ENCODE data around the gene TACR2. TPM values are rescaled to one million over a fixed set of nuclear protein-coding genes. Genes with fewer than 3 reads are reported as not detected.
A peak's percentile ranks its signal among the peaks of the same experiment; 100 is the strongest.

Gene TACR2
- total RNA-seq, 1 donor from 2014 or later = not detected

DNA sequence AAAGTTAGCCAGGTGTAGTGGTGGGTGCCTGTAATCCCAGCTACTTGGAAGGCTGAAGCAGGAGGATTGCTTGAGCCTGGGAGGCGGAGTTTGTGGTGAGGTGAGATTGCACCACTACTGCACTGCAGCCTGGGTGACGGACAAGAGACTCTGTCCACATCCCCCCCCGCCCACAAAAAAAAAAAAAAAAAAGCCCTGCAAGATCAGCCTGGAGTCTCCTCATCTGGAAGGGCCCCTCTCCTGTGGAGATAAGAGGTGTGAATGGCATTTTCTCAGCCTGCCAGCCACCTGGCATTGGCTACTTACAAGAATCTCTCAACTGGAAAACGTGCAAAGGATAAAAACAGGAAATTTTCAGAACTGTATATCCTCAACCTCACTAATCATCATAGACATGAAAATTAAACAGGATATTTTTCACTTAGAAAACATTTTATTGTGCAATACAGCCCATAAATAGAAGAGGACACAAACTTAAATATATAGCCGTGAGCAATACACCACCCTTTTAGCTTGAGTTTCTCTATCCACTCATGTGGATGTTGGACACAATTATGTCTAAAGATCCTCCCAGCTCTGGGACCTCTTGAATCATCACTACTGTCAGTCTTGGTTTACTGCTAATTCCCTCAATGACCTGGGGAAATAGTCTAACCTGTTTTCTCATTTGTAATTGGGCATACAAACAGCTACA lies 23.2 kb upstream of the TACR2 start:
- Mint-ChIP-seq H3K9me3 (ENCODE audit: unreplicated experiment) (no peaks in the 10 kb centered on the region), H3K36me3 (ENCODE audit: unreplicated experiment) (no peaks in the 10 kb centered on the region), H3K27me3 (ENCODE audit: unreplicated experiment) (no peaks in the 10 kb centered on the region), H3K4me3 (ENCODE audit: unreplicated experiment) (no peak overlapping the region), H3K4me1 (ENCODE audit: unreplicated experiment) (peaks cover 19% of the 10 kb centered on the region), H3K27ac (ENCODE audit: unreplicated experiment) (no peak overlapping the region)
- TF ChIP-seq, protein P1, sequence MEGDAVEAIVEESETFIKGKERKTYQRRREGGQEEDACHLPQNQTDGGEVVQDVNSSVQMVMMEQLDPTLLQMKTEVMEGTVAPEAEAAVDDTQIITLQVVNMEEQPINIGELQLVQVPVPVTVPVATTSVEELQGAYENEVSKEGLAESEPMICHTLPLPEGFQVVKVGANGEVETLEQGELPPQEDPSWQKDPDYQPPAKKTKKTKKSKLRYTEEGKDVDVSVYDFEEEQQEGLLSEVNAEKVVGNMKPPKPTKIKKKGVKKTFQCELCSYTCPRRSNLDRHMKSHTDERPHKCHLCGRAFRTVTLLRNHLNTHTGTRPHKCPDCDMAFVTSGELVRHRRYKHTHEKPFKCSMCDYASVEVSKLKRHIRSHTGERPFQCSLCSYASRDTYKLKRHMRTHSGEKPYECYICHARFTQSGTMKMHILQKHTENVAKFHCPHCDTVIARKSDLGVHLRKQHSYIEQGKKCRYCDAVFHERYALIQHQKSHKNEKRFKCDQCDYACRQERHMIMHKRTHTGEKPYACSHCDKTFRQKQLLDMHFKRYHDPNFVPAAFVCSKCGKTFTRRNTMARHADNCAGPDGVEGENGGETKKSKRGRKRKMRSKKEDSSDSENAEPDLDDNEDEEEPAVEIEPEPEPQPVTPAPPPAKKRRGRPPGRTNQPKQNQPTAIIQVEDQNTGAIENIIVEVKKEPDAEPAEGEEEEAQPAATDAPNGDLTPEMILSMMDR (IDR thresholded peaks at IDR 0.05) = no peak
- DNase-seq (ENCODE audit: extremely low spot score, unreplicated experiment) = no peak

DNA sequence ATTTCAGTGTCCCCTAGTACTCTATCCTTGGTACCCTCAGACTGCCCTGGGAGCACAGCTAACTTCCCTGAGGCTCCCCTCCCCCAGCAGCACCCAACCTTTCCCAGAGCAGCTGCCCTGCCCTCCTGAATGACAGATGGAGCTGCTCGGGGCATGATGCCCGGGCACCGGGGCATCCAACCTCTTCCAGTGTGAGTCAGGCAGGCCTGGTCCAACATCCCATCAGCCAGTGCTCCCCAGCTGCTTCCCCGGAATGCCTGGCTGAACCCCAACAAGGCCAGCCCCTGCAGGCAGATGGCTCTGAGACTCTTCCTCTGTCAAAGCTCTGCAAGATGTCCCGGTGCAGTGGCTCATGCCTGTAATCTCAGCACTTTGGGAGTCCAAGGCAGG lies 22.6 kb upstream of the TACR2 start:
- H3K27ac Mint-ChIP-seq (ENCODE audit: unreplicated experiment) = no peak overlapping the region
- no peaks in the 10 kb centered on the region for H3K9me3 Mint-ChIP-seq (ENCODE audit: unreplicated experiment)
- H3K36me3 Mint-ChIP-seq (ENCODE audit: unreplicated experiment) = no peaks in the 10 kb centered on the region
- no peaks in the 10 kb centered on the region for H3K27me3 Mint-ChIP-seq (ENCODE audit: unreplicated experiment)
- TF ChIP-seq, protein P1 (IDR thresholded peaks at IDR 0.05) = no peak
- peaks cover 19% of the 10 kb centered on the region for H3K4me1 Mint-ChIP-seq (ENCODE audit: unreplicated experiment)
- no peak for DNase-seq (ENCODE audit: extremely low spot score, unreplicated experiment)
- H3K4me3 Mint-ChIP-seq (ENCODE audit: unreplicated experiment) = no peak overlapping the region

DNA sequence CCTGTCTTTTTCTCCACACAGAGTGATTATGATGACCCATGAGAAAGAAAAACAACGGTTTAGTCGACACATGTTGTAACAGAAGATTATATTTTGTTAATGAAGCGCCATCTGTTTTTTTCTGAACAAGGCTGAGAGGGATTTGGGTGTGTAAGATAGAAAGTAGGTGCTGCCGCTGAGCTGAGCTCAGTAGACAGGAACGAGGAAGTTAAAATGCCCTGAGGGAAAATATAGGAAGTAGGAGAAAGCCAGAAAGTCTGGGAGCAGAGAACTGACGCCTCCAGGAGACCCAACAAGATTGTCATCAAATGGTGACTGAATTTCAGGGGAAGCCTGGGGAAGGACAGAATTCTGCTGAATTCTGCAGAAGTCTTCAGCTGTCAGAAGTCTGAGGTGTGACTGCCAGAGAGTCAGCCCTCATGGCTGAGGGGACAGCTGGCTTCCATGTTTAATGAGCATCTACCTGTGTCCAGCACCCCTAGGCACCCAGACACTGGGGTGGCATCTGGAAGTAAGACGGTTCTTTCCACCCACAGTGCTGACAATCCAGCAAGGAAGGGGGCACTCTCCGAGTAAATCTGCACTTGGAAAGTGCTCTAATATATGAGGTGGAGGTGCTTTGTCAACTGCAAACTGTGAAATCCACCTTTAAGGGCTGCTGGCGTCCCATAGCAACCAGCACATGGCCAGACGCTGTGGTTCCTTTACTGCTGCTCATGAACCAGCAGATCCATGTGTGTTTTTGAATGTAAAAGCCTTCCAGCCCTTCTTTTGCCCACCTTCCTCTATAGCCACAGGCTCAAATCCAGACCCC lies 22.0 kb upstream of the TACR2 start:
- Mint-ChIP-seq H3K27ac (ENCODE audit: unreplicated experiment) (peak overlapping the region; percentile 54), H3K4me1 (ENCODE audit: unreplicated experiment) (peaks cover 19% of the 10 kb centered on the region), H3K36me3 (ENCODE audit: unreplicated experiment) (no peaks in the 10 kb centered on the region), H3K27me3 (ENCODE audit: unreplicated experiment) (peaks cover 3% of the 10 kb centered on the region), H3K4me3 (ENCODE audit: unreplicated experiment) (peak overlapping the region; percentile 14), H3K9me3 (ENCODE audit: unreplicated experiment) (no peaks in the 10 kb centered on the region)
- TF ChIP-seq, protein P1 (IDR thresholded peaks at IDR 0.05) = no peak
- no peak for DNase-seq (ENCODE audit: extremely low spot score, unreplicated experiment)

DNA sequence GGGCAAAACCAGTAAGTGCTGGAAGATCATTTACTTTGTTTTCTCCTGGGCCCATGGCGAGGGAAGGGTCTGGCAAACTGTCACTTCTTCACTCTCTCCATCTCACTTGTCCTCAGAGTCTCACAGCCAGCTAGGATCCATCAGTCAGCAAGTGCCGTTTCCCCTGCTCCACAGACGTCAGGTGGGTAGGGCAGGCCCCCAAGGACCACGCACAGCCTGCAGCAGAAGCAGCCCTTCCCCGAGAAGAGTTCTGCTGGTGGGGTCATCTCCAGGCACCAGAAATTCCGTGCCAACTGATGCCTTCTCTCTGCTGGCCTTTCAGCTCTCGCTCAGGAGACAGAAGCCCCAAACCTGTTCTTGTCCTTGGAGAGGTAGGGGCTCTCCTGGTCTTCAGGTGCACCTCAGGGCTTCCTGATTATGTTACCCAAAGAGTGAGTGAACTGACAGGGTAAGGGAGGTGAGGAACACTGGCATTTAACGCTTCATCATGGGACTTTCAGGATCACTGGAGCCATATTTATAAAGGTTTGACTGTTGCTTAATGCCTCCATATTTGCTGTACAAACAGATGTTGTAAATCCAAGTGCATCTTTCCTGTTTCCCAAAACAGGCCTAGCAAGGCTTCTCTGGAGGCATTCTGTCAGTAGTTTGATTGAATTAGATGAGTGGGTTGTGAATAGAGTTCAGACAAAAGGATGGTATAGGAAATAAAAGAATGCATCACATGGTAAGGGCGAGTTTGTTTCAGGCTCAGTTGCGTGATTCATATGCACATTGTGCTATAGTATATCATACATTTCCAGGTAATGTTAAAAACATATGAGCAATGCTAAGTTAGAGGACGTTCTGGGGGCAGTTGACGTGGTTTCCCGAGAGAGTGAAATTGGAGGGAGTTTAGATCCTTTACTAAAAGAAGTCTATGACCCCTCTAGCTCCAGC lies 20.9 kb upstream of the TACR2 start:
- DNase-seq (ENCODE audit: extremely low spot score, unreplicated experiment) = no peak
- H3K4me1 Mint-ChIP-seq (ENCODE audit: unreplicated experiment) = peaks cover 19% of the 10 kb centered on the region
- TF ChIP-seq, protein P1 (IDR thresholded peaks at IDR 0.05) = no peak
- no peak overlapping the region for H3K4me3 Mint-ChIP-seq (ENCODE audit: unreplicated experiment)
- H3K36me3 Mint-ChIP-seq (ENCODE audit: unreplicated experiment) = no peaks in the 10 kb centered on the region
- H3K27me3 Mint-ChIP-seq (ENCODE audit: unreplicated experiment) = peaks cover 3% of the 10 kb centered on the region
- no peaks in the 10 kb centered on the region for H3K9me3 Mint-ChIP-seq (ENCODE audit: unreplicated experiment)
- peak overlapping the region; percentile 54 for H3K27ac Mint-ChIP-seq (ENCODE audit: unreplicated experiment)
